Activated gamma-delta T cell treated with Interleukin-2 at 50 U/mL for 16 hours (primary cell): Measurements from ENCODE around the gene RBM19.
"Not testable (repeated sequence)": the region's sequence is repeated elsewhere in the genome, so short reads cannot be mapped to it uniquely, and the experiment has no call there.

Experiments used
- DNase-seq: peaks from one replicate; pipeline ENCODE4 v3.0.0-alpha.2; 2020

Gene RBM19

GRCh38 chr12:113825705-113826104 is 140.4 kb downstream of the RBM19 start:
- no peak for DNase-seq

GRCh38 chr12:113823816-113824215 is 142.3 kb downstream of the RBM19 start:
- no peak for DNase-seq

GRCh38 chr12:113823016-113823415 is 143.1 kb downstream of the RBM19 start:
- DNase-seq: no peak

GRCh38 chr12:113820842-113821241 is 145.3 kb downstream of the RBM19 start:
- no peak for DNase-seq

GRCh38 chr12:113820309-113820708 is 145.8 kb downstream of the RBM19 start:
- no peak for DNase-seq

GRCh38 chr12:113819495-113819894 is 146.6 kb downstream of the RBM19 start:
- no peak for DNase-seq

GRCh38 chr12:113818833-113819232 is 147.3 kb downstream of the RBM19 start:
- DNase-seq: no peak

- DNase-seq: no peak
Measured at GRCh38 chr12:113818283-113818682, 147.8 kb downstream of the RBM19 start.

- DNase-seq: no peak
Measured at GRCh38 chr12:113816866-113817265, 149.3 kb downstream of the RBM19 start.

- DNase-seq: no peak
Measured at GRCh38 chr12:113815031-113815430, 151.1 kb downstream of the RBM19 start.

- DNase-seq: no peak
Measured at GRCh38 chr12:113813229-113813541, 152.9 kb downstream of the RBM19 start.

GRCh38 chr12:113812411-113813228 is 153.5 kb downstream of the RBM19 start:
- DNase-seq: no peak

- not testable (repeated sequence) for DNase-seq
Measured at GRCh38 chr12:113809462-113810220, 156.5 kb downstream of the RBM19 start.

- no peak for DNase-seq
Measured at GRCh38 chr12:113808095-113808951, 157.8 kb downstream of the RBM19 start.

- no peak for DNase-seq
Measured at GRCh38 chr12:113805673-113806072, 160.5 kb downstream of the RBM19 start.

GRCh38 chr12:113804961-113805600 is 161.0 kb downstream of the RBM19 start:
- DNase-seq: no peak

GRCh38 chr12:113803759-113804140 is 162.4 kb downstream of the RBM19 start:
- no peak for DNase-seq

- no peak for DNase-seq
Measured at GRCh38 chr12:113802966-113803758, 163.0 kb downstream of the RBM19 start.

- no peak for DNase-seq
Measured at GRCh38 chr12:113802000-113802749, 163.9 kb downstream of the RBM19 start.

GRCh38 chr12:113800201-113800600 is 165.9 kb downstream of the RBM19 start:
- no peak for DNase-seq

- DNase-seq: no peak
Measured at GRCh38 chr12:113798552-113798951, 167.6 kb downstream of the RBM19 start.
